ENCODE data around the gene NDRG4. TPM values are rescaled to one million over a fixed set of nuclear protein-coding genes. Genes with fewer than 3 reads are reported as not detected.

NDRG4 gene, protein sequence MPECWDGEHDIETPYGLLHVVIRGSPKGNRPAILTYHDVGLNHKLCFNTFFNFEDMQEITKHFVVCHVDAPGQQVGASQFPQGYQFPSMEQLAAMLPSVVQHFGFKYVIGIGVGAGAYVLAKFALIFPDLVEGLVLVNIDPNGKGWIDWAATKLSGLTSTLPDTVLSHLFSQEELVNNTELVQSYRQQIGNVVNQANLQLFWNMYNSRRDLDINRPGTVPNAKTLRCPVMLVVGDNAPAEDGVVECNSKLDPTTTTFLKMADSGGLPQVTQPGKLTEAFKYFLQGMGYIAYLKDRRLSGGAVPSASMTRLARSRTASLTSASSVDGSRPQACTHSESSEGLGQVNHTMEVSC
- 1 to 10 TPM in 1 of 2 donors, under 1 TPM in 1; 0.69 to 1.3 TPM for total RNA-seq

GRCh38 chr16:58499615-58500351, at the start of gene NDRG4:
Gene NDRG4 (plus strand): TSS chr16:58500143. CDS start chr16:58500249, 106 bp downstream.

GRCh38 chr16:58515125-58515870, 15.4 kb downstream of the NDRG4 start, which contains the start of gene SETD6:
Gene SETD6 (plus strand): TSS chr16:58515517. CDS start chr16:58515538, 21 bp downstream.

Small RNAs within 50 kb of the gene (small RNA-seq; reads per million reads assigned to genes)
- gene RNU6-103P (0 reads per million in 2 donors), gene SNORA46 (712 to 828 reads per million in 2 donors), gene SNORA50A (0 reads per million in 2 donors)

Other genes with a start within 250 kb of the NDRG4 start
- not detected for gene PRSS54, start 205.1 kb upstream of the NDRG4 start, total RNA-seq
- gene GINS3, start 107.7 kb upstream of the NDRG4 start, total RNA-seq, result 10 to 100 TPM in 1 of 2 donors, 1 to 10 TPM in 1; 3.1 to 12.7 TPM
- gene SETD6, start 15.4 kb downstream of the NDRG4 start, total RNA-seq, result 10 to 100 TPM; 13.8 to 18.6 TPM
- gene CNOT1, start 129.7 kb downstream of the NDRG4 start, total RNA-seq, result 100 to 1,000 TPM; 121 to 135 TPM
- 10 to 100 TPM; 49.6 to 53.0 TPM for gene SLC38A7, start 184.6 kb downstream of the NDRG4 start, total RNA-seq
- 10 to 100 TPM; 41.3 to 63.9 TPM for gene GOT2, start 234.2 kb downstream of the NDRG4 start, total RNA-seq